HG03469 (cell line): Measurements from ENCODE around the gene FAM222B.
"Not testable (repeated sequence)": the region's sequence is repeated elsewhere in the genome, so short reads cannot be mapped to it uniquely, and the experiment has no call there.

ENCODE experiments used
- ATAC-seq: cut with Tn5 transposase; IDR thresholded peaks from one replicate; pipeline ENCODE4 v1.9.1; 2021; ENCODE audit warnings: mild to moderate bottlenecking, moderate library complexity, moderate number of reproducible peaks; ENCODE audit not compliant: unreplicated experiment

Gene FAM222B, protein sequence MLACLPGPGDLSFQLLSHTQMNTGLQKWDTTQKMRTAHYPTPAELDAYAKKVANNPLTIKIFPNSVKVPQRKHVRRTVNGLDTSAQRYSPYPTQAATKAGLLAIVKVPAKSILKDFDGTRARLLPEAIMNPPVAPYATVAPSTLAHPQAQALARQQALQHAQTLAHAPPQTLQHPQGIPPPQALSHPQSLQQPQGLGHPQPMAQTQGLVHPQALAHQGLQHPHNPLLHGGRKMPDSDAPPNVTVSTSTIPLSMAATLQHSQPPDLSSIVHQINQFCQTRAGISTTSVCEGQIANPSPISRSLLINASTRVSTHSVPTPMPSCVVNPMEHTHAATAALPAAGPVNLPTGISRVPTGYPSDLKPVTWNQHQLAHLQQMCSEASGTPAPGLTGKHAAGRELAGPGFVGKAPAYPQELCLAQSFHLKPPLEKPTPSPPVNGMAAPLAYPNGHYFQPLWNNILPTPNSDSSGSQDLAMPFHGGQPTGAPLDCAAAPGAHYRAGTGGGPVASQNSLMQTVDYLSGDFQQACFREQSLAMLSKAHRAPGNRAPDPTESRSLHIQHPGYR

DNA sequence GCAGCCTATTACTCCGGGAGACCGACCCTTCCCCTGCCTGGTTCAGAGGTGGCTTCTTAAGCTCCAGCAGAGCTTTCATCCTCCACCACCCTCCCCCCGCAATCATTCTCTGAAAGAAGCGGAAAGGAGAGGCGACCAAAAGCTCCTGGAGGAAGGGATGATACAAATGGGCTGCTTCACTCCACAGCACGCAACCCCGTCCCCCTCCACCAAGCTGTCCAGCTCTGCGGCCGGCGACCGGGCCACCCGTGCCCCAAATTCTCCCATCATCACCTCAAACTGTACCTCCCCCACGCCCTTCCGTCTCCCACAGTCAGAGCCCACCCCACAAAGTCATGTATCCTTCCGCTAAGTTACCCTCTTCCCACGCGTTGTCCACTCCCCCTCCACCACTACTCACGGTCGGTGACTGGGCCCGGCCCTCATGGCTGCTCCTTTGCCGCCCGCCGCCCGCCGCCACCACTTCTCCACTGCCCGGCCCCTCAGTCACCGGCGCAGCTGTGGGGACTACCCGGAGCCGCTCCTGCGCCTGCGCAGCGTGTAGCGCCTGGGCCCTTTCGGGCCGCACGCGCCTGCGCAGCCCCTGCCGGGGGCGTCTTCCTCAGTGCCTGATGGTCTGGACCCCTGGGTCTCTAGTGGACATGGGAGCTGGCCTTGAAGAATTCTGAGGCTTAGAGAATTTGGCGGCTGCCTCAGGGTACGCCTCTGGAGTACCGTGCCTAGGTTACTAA lies at the start of gene FAM222B:
FAM222B (minus strand) TSS at position 509 of the 731 bp plus-strand sequence. CDS start 76,123 bp downstream, outside the sequence.
- no peak for ATAC-seq

DNA sequence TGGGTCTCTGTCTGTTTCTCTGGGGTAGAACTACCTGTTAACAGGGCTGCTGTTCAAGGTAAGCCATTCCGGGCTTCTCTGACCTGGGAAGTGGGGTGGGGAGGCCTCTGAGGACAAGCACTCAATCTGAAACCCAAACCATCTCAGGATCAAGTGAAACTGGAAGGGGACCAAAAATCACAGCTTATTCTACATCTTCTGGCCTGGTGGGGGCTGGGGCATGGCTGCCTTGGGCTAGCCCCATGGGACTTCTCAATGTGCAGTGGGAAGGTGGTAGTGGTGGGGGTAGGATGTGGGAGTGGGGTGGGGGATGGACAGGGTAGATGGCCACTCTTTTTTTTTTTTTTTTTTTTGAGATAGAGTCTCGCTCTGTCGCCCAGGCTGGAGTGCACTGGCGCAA lies 49.4 kb upstream of the FAM222B start:
- no peak for ATAC-seq

DNA sequence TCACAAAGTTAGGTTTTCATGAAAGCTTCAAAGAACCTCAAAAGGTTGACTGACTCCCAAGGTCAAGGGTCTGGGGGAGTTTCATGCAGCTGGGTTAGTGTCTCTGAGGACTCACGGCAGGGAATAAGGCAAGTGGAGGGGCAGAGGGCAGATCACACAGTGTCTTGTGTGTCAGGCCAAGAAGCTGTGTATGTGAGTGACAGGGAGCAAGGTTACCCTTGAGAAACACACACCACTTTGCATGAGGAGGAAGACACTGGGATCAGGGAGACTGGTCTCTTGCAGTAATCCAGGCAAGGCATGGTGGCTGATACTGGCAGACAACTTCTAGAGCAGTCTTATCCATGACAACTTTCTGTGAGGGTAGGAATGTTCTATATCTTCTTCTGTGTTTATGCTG lies 48.6 kb upstream of the FAM222B start:
- no peak for ATAC-seq

DNA sequence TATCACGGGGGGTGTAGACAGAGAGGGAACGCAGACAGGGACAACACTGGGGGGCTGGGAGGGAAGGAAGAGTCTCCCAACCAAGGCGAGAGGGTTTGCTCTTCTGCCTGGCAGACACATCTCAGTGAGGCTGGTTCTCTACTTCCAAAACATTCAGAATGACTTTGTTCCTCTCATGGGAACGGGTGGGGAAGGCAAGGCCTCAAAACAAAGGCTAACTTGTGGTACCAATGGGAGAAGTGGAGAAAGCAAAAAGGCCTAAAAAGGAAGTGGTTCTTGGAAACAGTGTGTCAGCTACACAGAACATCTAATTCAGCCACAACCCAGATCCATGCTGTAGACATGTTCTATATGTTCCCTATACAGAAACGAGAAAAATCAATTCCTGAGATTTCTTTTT lies 47.4 kb upstream of the FAM222B start:
- no peak for ATAC-seq

DNA sequence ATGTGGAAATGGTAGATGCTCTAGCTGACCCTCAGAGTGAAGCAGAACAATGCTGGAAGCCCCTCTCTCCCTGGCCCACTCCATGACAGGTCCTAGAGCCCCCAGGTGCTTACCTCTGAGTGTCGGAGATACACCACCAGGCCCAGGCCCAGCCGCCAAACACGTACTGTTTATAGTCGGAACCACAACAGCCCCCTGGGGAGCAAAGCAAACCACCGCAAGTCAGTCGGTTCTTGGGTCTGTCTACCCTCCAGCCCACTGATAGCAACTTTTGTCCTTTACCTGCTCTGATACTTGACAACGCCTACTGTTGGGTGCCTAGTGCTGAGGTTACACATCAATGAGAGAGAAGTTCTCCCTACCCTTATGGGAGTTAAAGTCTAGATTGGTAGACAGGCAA lies 46.2 kb upstream of the FAM222B start:
- ATAC-seq: no peak

DNA sequence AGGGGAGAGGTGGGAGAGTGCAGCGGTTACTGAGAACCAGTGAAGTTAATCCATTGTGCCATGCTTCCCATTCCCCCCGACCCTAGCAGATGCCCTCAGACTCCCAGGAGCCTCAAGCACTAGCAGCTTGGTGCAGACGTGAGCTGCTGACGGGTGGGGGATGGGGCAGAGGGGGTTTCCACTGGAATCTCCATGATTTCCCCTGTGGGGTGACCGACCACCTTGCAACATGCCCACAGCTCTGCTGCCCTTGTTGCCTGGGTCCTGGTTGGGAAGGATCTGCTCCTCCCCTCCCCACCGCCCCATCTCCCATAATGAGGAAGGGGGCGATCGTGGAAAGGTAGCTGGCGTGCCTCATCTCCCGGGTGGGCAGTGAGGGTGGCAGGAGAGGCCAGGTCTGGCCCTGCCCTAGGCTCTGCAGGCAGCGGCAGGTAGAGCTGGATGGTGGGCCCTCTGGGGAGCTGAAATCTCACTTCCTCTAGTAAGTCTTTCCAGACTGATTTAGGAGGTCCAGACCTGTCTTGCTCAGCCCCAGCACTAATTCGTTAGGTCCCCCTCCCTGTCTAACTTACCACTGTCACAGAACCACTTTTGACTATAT lies 45.4 kb upstream of the FAM222B start:
- ATAC-seq: no peak

DNA sequence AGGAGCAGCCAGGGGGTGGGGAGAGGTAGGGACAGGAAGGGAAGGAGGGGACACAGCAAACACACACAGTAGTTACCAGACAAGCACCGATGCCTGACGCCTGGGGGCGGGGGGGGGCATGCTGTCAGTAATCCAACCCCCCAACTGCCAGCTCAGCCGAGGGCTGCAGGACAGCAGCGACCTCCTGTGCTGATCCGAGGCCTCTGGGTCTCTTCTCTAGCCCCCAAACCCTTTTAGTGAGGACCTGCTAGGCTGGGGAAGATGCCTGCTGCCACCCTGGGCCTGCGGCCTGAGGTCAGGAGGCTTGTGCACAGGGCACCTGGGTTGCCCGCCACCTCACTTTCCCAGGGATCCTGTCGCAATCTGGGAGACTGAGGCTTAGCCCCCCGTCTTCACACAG lies 43.4 kb upstream of the FAM222B start:
- ATAC-seq: no peak

DNA sequence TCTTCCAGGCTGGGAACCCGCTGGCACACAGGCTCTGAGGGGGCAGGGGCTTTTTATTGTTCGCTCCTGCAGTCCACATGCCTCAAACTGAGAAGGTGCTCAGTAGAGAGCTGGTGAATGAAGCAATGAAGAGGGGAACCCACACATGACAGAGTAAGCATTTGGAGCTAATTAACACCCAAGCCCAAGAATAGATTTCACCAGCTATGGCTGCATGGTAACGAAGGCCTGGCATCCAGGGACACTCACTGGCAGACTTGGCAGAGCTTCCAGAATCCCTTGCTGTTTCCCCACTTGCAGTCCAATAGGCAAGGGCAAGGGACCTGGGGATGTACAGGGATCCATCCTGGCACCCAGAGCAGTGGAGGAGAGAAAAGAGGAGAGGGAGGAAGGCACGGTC lies 42.8 kb upstream of the FAM222B start:
- ATAC-seq: no peak

DNA sequence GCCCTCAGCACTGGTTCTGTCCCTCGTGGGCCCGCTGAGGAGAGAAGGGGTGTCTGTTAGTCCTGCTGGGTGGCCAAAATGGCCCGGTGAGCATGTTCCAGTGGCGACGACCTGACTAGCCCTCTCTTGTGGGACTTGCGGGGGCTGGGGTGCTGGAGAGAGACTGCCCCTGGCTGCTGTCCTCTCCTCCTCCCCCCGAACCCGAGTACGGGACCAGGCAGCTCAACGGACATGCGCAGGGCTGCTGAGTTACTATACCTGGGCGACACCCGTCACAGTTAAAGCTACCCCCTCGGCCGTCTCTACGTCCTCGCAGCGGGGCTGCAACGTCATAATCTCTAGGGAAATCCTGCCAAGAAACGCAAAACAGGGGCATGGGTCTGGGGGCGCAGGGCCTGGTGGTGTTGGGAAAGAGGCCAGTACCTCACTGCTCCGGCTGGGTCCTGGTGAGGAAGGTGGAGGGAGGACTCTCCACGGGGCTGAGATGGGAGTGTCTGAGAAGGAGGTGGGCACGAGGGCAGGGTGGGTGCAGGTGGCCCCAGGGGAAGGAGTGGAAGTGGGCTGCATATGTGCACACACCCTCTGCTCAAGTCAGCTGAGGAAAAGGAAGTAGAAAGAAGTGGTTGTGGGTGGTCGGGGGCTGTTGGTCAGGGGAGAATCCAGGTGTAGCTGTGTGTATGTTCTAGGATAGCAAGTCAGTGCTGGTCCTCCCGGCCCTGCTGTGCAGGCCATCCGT lies 41.5 kb upstream of the FAM222B start:
- ATAC-seq: no peak

DNA sequence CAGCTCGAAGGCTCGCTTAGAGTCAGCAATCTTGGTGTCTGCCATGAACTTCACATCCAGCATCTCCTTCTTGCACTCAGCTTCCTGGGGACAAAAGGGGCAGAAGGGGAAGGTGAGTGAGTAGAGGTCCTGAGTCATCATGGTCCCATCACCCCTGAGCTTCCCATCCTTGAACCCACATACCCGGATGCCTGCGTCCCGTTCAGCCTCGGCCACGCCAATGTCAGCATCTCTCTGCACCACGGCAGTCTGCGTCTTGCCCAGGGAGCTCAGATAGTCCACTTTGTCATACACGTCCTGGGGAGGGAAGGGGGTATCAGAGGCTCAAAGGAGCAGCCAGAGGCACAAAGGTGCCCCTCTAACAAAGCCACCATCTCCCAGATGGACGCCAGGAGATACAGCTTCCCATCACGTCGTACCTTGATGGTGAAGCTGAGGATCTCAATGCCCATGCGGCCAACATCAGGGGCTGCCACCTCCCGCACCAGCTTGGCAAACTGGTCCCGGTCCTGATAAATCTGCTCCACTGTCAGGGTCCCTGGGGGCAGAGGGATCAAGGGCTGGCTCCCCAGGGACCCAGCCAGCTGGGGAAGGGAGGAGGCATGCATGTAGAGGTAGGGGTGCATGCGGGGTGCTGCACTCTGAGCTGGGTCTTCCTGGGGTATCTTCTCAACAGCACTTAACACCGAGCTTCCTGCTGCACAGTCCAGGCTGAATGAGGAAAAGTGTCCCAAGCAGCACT lies 39.7 kb upstream of the FAM222B start:
- no peak for ATAC-seq

DNA sequence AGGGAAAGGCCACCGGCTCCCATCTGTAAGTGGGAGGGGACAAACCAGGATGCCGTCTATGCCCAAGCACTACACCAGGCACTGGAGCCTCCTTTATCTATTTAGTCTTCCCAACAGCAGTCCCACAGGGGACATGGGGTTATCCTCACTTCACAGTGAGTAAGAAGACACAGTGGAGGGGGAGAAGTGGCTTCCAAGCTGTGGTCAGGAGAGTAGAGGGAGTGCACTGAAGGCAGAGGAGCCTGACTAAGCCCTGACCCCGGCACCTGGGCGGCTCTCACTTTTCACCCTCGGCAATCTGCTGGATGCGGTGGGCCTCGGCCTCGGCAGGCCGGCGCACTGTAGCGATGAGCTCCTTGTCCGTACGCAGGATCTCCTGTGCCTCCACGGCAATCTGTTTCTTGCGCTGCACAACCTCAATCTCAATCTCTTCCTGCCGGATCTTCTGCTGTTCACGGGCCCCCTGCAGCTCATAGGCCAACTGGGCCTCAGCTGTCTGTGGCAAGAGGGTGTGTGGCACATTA lies 39.0 kb upstream of the FAM222B start:
- no peak for ATAC-seq

DNA sequence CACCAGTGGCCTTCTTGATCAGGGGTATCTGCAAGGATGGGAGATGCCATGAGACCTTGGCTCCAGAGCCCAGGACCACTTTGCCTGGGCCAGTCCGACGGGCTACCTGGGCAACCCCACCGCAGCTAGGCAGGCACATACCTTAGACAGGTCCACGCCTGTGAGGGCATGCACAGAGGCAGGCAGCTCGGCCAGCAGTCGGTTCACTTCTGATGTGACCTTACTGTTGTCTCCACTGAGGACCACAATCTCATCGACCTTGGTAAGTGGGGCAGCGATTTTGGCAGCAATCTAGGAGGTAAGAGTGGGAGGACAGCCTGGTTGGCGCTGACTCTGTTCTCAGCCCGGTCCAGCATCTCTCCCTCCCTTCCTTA lies 38.0 kb upstream of the FAM222B start:
- ATAC-seq: no peak

DNA sequence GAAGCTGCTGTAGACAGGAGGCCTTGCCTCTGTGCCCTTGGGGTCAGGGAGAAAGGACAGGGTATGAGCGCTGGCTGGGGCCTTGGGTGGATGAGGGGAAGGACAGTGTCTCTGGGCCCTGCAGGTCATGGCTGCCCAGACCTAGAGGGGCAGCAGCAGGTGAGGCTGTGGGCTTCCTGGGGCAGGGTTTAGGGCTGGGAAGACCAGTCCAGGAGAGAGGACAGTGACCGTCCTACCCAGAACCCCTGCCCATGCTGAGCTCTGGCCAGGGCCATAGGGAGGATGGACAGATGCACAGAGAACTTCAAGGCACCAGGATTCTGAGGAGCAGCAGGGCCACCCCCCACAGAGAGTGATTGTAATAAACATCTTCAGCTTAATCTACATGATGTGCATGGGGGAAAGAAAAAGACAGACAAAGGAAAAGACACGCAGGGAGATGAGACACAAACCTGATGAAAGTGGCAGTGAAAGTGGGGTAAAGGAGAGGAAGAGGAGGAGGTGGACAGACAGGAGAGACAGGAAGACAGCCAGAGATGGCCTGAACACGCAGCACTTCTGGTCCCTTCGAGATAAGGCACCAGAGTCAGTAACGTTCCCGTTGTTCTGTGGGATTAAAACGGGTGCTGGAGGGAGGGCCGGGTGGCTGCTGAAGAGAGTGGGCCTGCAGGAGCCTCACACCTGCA lies 37.4 kb upstream of the FAM222B start:
- no peak for ATAC-seq

DNA sequence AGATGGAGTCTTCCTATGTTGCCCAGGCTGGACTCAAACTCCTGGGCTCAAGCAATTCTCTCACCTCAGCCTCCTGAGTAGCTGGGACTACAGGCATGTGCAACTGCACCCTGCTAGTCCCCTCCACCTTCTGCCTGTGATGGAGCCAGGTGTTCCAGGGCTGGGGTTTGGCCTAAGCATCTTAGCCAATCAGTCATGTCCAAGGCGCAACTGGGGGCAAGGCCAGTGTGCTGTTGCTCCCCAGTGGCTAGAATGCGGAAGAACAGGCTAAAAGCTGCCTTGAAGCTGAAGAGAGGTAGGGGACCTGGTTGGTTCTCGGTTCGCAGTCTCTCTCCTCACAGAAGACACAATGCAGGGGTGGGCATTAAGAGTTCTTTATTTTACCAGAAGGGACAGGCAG lies 36.4 kb upstream of the FAM222B start:
- ATAC-seq: no peak

DNA sequence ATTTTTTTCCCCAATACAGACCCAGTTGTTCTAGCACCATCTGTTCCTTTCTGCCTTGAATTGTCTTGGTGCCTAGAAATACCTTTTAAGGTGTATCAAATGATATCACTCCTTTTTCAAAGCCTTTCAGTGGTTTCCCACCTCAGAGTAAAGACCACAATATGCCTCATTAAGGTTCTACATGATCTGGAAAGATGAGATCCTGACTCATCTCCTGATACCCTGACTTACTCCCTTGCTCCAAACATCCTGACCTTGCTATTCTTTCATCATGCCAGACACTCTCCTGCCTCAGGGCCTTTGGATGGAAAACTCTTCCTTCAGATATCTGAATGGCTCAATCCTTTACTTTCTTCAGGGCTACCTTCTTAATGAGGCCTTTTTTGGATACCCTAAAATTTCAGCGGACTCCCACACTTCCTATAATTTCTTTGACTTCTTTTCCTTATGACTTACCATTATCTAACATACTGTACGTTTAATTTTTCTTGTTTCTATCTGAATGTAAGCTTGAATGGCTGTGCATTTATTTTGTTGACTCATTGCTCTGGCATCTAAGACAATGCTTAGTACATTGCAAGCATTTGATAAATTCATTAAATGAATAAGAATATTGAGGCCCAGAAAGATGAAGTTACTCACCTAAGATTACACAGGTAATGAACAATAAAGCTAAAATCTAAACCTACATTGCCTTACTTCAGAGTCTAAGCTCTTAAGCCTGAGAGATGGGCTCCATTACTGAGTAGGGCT lies 35.7 kb upstream of the FAM222B start:
- no peak for ATAC-seq

DNA sequence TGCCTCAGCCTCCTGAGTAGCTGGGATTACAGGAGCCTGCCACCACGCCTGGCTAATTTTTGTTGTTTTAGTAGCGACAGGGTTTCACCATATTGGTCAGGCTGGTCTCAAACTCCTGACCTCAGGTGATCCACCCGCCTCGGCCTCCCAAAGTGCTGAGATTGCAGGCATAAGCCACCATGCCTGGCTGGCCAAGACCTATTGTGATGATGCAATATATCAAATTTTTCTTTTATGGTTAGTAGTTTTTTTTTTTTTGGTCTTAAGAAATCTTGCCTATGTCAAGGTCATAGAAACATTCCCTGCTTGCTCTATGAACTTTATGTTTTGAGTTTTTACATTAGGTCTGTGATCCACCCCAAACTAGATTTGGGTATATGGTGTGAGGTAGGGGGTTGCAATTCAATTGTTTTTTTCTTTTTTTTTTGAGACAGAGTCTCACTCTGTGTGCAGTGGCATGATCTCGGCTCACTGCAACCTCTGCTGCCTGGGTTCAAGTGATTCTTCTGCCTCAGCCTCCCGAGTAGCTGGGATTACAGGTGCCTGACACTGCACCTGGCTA lies 34.6 kb upstream of the FAM222B start:
- not testable (repeated sequence) for ATAC-seq

DNA sequence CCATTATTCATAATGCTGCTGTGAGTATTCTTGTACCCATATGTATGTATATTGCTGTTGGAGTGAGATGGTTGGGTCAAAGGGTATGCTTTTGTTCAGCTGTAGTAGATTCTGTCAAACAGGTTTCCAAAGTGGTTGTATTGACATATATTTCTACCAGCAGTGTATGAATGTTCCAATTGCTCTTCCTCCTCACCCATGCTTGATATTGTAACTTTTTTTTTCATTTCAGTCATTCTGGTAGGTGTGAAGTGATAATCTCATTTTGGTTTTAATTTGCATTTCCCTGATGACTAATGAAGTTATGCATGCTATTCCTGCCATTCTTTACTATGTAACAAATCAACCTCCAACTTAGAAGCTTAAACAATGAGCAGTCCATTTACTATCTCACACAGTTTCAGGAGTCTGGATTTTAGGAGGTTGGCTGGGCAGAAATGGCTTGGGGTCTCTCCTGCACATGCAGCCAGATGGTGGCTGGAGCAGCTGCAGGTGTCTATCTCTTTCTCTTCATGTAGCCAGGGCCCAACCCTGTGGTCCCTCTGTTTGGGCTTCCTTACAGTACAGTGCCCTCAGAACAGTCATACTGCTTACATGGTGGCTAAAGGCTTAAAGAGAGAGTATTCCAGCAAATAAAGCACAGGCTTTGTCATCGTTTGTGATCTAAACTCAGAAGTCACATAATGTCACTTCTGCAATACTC lies 33.4 kb upstream of the FAM222B start:
- ATAC-seq: no peak

DNA sequence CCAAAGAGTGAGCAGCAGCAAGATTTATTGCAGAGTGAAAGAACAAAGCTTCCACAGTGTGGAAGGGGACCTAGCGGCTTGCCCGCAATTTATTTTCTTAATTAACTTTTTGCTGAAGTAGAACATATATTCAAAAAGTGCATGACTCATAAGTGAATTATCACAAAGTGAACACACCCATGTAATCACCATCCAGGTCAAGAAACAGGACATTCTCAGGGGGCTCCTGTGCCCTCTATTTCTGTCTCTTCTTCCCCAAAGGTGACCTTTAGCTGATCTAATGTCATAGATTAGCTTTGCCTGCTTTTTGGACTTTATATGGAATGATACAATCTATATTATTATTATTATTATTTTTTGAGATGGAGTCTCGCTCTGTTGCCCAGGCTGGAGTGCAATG lies 32.2 kb upstream of the FAM222B start:
- ATAC-seq: no peak
